Measurements from ENCODE around the gene EXOC4.

Gene EXOC4

GRCh38 chr7:134016223-134016941 lies 763.5 kb downstream of the EXOC4 start:
- peak; percentile 50 to 74 for DNase-seq

GRCh38 chr7:134016942-134017303 lies 764.0 kb downstream of the EXOC4 start:
- no peak for DNase-seq

GRCh38 chr7:134018306-134018705 lies 765.4 kb downstream of the EXOC4 start:
- peak in 1 of 2 experiments; percentile 12 for DNase-seq

GRCh38 chr7:134019251-134019650 lies 766.4 kb downstream of the EXOC4 start:
- no peak for DNase-seq

- DNase-seq = peak; percentile 25 to 81
These were observed 769.0 kb downstream of the EXOC4 start for GRCh38 chr7:134021836-134022235.

GRCh38 chr7:134022286-134022911 lies 769.5 kb downstream of the EXOC4 start:
- peak; percentile 62 to 93 for DNase-seq

- DNase-seq = no peak
These were observed 771.9 kb downstream of the EXOC4 start for GRCh38 chr7:134024739-134025138.

- DNase-seq = no peak
These were observed 776.0 kb downstream of the EXOC4 start for GRCh38 chr7:134028853-134029252.

- DNase-seq = no peak
These were observed 776.9 kb downstream of the EXOC4 start for GRCh38 chr7:134029743-134030142.

- DNase-seq = no peak
These were observed 777.6 kb downstream of the EXOC4 start for GRCh38 chr7:134030460-134030865.

GRCh38 chr7:134031835-134032617 lies 779.1 kb downstream of the EXOC4 start:
- DNase-seq = peak; percentile 88 to 96

- peak in 1 of 2 experiments; percentile 28 for DNase-seq
These were observed 781.8 kb downstream of the EXOC4 start for GRCh38 chr7:134034652-134035051.

GRCh38 chr7:134037991-134038390 lies 785.1 kb downstream of the EXOC4 start:
- DNase-seq = no peak

- DNase-seq = no peak
These were observed 788.1 kb downstream of the EXOC4 start for GRCh38 chr7:134040988-134041387.

- no peak for DNase-seq
These were observed 788.6 kb downstream of the EXOC4 start for GRCh38 chr7:134041477-134041876.

GRCh38 chr7:134042307-134042706 lies 789.4 kb downstream of the EXOC4 start:
- DNase-seq = no peak

GRCh38 chr7:134044682-134045081 lies 791.8 kb downstream of the EXOC4 start:
- no peak for DNase-seq

GRCh38 chr7:134045716-134046115 lies 792.8 kb downstream of the EXOC4 start:
- no peak for DNase-seq

- DNase-seq = no peak
These were observed 793.8 kb downstream of the EXOC4 start for GRCh38 chr7:134046594-134047128.

GRCh38 chr7:134047675-134048074 lies 794.8 kb downstream of the EXOC4 start:
- no peak for DNase-seq

GRCh38 chr7:134048166-134048565 lies 795.3 kb downstream of the EXOC4 start:
- no peak for DNase-seq

GRCh38 chr7:134051020-134051419 lies 798.1 kb downstream of the EXOC4 start:
- DNase-seq = no peak

GRCh38 chr7:134056816-134057215 lies 803.9 kb downstream of the EXOC4 start:
- DNase-seq = no peak

GRCh38 chr7:134058521-134058920 lies 805.6 kb downstream of the EXOC4 start:
- DNase-seq = no peak
